Stimulated activated CD8-positive, alpha-beta memory T cell treated with anti-CD3 and anti-CD28 coated beads, Interleukin-12 subunit alpha, Interleukin-12 subunit beta, amount 100 ng/mL, for 24 hours (primary cell): ENCODE results near the gene METRN.

Source experiments
- DNase-seq: peaks from one replicate; pipeline ENCODE4 v3.0.0-alpha.2; 2020; ENCODE audit errors: extremely low read depth

Gene METRN

GRCh38 chr16:759110-759910 is 44.4 kb downstream of the METRN start:
- no peak for DNase-seq

- DNase-seq, result no peak
Measured at GRCh38 chr16:760065-760464, 45.1 kb downstream of the METRN start.

GRCh38 chr16:760545-761343 is 45.8 kb downstream of the METRN start, which contains the start of gene MSLN:
Gene MSLN (plus strand): TSS chr16:760734. CDS start chr16:762681, 1,947 bp downstream.
- DNase-seq, result no peak

GRCh38 chr16:761625-762513 is 47.0 kb downstream of the METRN start:
- DNase-seq, result no peak

GRCh38 chr16:762595-763268 is 47.8 kb downstream of the METRN start:
- no peak for DNase-seq

- DNase-seq, result no peak
Measured at GRCh38 chr16:763369-764183, 48.7 kb downstream of the METRN start.

- DNase-seq, result no peak
Measured at GRCh38 chr16:764184-764750, 49.3 kb downstream of the METRN start.

GRCh38 chr16:764848-765487 is 50.0 kb downstream of the METRN start:
- no peak for DNase-seq

GRCh38 chr16:765488-765865 is 50.6 kb downstream of the METRN start:
- no peak for DNase-seq

GRCh38 chr16:766008-766819 is 51.3 kb downstream of the METRN start:
- no peak for DNase-seq

GRCh38 chr16:766820-767640 is 52.1 kb downstream of the METRN start:
- DNase-seq, result no peak

- DNase-seq, result no peak
Measured at GRCh38 chr16:767743-768235, 52.9 kb downstream of the METRN start.

GRCh38 chr16:768428-768827 is 53.5 kb downstream of the METRN start:
- DNase-seq, result no peak
